Thoracic aorta (tissue), 2 donors: ENCODE data around the gene ZFR. TPM values are rescaled to one million over a fixed set of nuclear protein-coding genes. Genes with fewer than 3 reads are reported as not detected.
"Not testable (repeated sequence)": the region's sequence is repeated elsewhere in the genome, so short reads cannot be mapped to it uniquely, and the experiment has no call there.

Experiments
- ATAC-seq: fragments of 150-250 bp; one replicate; pipeline ENCODE4 v1.8.0; 2017; ENCODE audit warnings: low read depth; ENCODE audit not compliant: insufficient number of reproducible peaks, low FRiP score
- DNase-seq: peaks from one replicate; pipeline ENCODE4 v3.0.0-alpha.2; 2020; ENCODE audit warnings: low spot score
- H3K27ac ChIP-seq, 2 donors: fragments of 200-600 bp; sonication (generic); 1 replicate in 1 of 2; 2 replicates in 1 of 2; pipeline ENCODE4 v1.5.1; 2016; ENCODE audit warnings: mild to moderate bottlenecking in 2 of 2, moderate library complexity in 2 of 2
- H3K27me3 ChIP-seq: fragments of 200-600 bp; sonication (generic); replicated peaks from 2 replicates; pipeline ENCODE4 v1.6.0; 2016; ENCODE audit warnings: mild to moderate bottlenecking; ENCODE audit not compliant: insufficient read depth
- H3K36me3 ChIP-seq: fragments of 200-600 bp; sonication (generic); one replicate; pipeline ENCODE4 v1.5.1; 2016
- H3K4me1 ChIP-seq, 2 donors: fragments of 200-600 bp; sonication (generic); 1 replicate in 1 of 2; 2 replicates in 1 of 2; pipeline versions ENCODE4 v1.5.1 to v1.6.0; 2016; ENCODE audit warnings: low read depth in 2 of 2, mild to moderate bottlenecking in 1 of 2; ENCODE audit not compliant: control insufficient read depth in 1 of 2
- H3K4me3 ChIP-seq: fragments of 200-600 bp; sonication (generic); 2 replicates; pipeline ENCODE4 v1.5.1; 2016; ENCODE audit warnings: mild to moderate bottlenecking
- H3K9me3 ChIP-seq: fragments of 200-600 bp; sonication (generic); 2 replicates; pipeline ENCODE4 v1.5.1; 2016
- CTCF ChIP-seq: fragments of 200-600 bp; sonication (generic); IDR thresholded peaks from one replicate; pipeline ENCODE4 v1.5.1; 2019; ENCODE audit warnings: antibody characterized with exemption
- total RNA-seq, 2 donors: library from RNA; depleted of rRNA; stranded (reverse); fragments of >200 nt; gene quantifications; one replicate each; pipeline versions ENCODE4 v1.1.0 to v1.2.3, GENCODE V29; 2016

Gene ZFR
- total RNA-seq, 2 donors from 2014 or later = 54.2 to 78.6 TPM

- no peak for ATAC-seq
These were observed 9.2 kb downstream of the ZFR start for GRCh38 chr5:32435383-32435782.

DNA sequence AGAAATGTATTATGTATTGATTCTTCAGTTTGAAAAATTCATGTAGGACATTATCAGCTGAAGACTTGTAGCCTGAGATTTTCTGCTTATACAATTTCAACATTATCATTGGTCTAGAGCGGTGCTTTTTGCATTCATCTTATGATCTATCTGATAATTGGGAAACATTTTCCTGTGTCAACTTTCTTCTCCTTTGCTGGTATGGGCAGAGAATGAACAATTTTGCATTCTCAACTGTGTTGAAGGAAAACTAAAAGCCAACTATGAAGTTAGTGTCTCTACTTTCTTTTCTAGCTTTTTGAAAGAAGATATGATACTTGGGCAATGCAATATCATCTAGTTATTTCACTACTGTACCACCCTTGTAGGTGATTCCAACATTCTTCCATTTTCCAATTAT is 10.3 kb downstream of the ZFR start:
- peaks cover 21 to 62% of the 10 kb centered on the region in 2 donors for H3K4me1 ChIP-seq

More at GRCh38 chr5:32435383-32435782, 9.2 kb downstream of the ZFR start:
- H3K27ac ChIP-seq = no peak overlapping the region
- TF ChIP-seq CTCF = no peak
- no peaks in the 10 kb centered on the region for H3K9me3 ChIP-seq
- peaks cover 24 to 64% of the 10 kb centered on the region in 2 donors for H3K4me1 ChIP-seq
- no peaks in the 10 kb centered on the region for H3K36me3 ChIP-seq
- no peak for DNase-seq
- H3K27me3 ChIP-seq = no peaks in the 10 kb centered on the region
- no peak overlapping the region for H3K4me3 ChIP-seq

DNA sequence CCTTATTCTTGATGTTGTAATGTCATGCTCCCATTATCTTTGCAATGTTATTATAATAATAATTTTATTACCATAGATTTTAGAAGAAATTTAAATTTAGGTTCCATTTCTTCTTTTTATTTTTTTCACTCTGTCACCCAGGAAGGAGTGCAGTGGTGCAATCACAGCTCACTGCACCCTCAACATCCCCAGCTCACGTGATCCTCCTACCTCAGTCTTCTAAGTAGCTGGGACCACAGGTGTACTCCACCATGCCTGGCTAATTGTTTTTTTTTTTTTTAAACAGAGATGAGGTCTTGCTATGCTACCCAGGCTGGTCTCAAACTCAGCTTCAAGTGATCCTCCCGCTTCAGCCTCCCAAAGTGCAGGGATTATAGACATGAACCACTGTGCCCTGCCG is 11.9 kb downstream of the ZFR start:
- Histone ChIP-seq H3K36me3 (no peaks in the 10 kb centered on the region), H3K27me3 (no peaks in the 10 kb centered on the region), H3K27ac (no peak overlapping the region), H3K4me3 (no peak overlapping the region), H3K9me3 (no peaks in the 10 kb centered on the region), H3K4me1 (peaks cover 12 to 53% of the 10 kb centered on the region in 2 donors)
- no peak for TF ChIP-seq CTCF
- no peak for ATAC-seq
- DNase-seq = no peak

More for the DNA sequence above, 10.3 kb downstream of the ZFR start:
- H3K27ac ChIP-seq = no peak overlapping the region
- H3K36me3 ChIP-seq = no peaks in the 10 kb centered on the region
- ATAC-seq (no peak), DNase-seq (no peak)
- TF ChIP-seq CTCF = no peak
- no peaks in the 10 kb centered on the region for H3K9me3 ChIP-seq
- H3K4me3 ChIP-seq = no peak overlapping the region
- no peaks in the 10 kb centered on the region for H3K27me3 ChIP-seq

DNA sequence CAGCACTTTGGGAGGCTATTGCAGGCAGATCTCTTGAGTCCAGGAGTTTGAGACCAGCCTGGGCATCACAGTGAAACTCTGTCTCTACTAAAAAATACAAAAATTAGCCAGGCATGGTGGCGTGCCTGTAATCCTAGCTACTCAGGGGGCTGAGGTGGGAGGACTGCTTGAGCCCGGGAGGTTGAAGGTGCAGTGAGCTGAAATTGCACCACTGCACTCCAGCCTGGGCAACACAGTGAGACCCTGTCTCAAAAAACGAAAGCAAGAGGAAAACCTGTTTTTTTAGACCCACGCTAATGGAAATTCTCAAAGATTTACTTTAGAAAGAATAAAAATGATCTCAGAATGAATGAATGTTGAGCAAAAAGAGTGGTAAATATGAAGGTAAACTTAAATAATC is 13.7 kb downstream of the ZFR start:
- not testable (repeated sequence) for H3K9me3 ChIP-seq, H3K27ac ChIP-seq, ATAC-seq, H3K27me3 ChIP-seq, DNase-seq, H3K4me3 ChIP-seq, H3K36me3 ChIP-seq
- H3K4me1 ChIP-seq = peaks cover 3 to 40% of the 10 kb centered on the region in 2 donors

GRCh38 chr5:32428426-32428825 is 16.1 kb downstream of the ZFR start:
- ATAC-seq (no peak), DNase-seq (no peak)
- peaks cover 8% of the 10 kb centered on the region for H3K9me3 ChIP-seq
- no peak for TF ChIP-seq CTCF
- H3K27me3 ChIP-seq = no peaks in the 10 kb centered on the region
- H3K36me3 ChIP-seq = peaks cover 5% of the 10 kb centered on the region
- peaks cover 0 to 24% of the 10 kb centered on the region in 2 donors for H3K4me1 ChIP-seq
- H3K27ac ChIP-seq = no peak overlapping the region
- no peak overlapping the region for H3K4me3 ChIP-seq

DNA sequence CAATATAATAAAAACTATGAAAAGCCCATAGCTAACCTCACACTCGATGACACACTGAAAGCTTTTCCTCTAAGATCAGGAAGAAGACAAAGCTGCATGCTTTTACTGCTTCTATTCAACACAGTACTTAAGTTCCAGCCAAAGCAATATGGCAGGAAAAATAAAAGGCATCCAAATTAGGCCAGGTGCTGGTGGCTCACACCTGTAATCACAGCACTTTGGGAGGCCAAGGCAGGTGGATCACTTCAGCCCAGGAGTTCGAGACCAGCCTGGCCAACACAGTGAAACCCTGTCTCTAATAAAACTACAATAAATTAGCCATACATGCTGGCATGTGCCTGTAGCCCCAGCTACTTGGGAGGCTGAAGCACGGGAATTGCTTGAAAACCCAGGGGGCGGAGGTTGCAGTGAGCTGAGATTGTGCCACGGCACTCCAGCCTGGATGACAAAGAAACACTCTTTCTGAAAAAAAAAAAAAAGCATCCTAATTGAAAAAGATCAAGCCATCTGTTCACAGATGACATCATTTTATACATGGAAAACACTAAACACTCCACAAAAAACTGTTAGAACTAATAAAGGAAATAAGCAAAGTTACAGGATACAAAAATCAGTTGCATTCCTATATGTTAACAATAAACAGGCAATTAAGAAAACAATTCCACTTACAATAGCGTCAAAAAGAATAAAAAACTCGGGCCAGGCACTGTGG is 17.9 kb downstream of the ZFR start:
- no peak for TF ChIP-seq CTCF
- ATAC-seq = no peak
- peaks cover 14 to 36% of the 10 kb centered on the region in 2 donors for H3K4me1 ChIP-seq

More for the DNA sequence above, 17.9 kb downstream of the ZFR start:
- no peak overlapping the region for H3K4me3 ChIP-seq
- peaks cover 5% of the 10 kb centered on the region for H3K36me3 ChIP-seq
- H3K9me3 ChIP-seq = peaks cover 8% of the 10 kb centered on the region
- DNase-seq = no peak
- no peak overlapping the region for H3K27ac ChIP-seq
- no peaks in the 10 kb centered on the region for H3K27me3 ChIP-seq
